GM18907 (cell line): ENCODE data around the gene SFXN1.
A peak's percentile ranks its signal among the peaks of the same experiment; 100 is the strongest.
"Not testable (repeated sequence)": the region's sequence is repeated elsewhere in the genome, so short reads cannot be mapped to it uniquely, and the experiment has no call there.

Source experiments
- ATAC-seq: cut with Tn5 transposase; IDR thresholded peaks from one replicate; pipeline ENCODE4 v1.9.1; 2021; ENCODE audit warnings: mild to moderate bottlenecking, moderate library complexity; ENCODE audit not compliant: unreplicated experiment

Gene SFXN1

GRCh38 chr5:175478384-175479124 lies at the start of gene SFXN1:
Gene SFXN1, plus strand, starts transcription at chr5:175478560. Its CDS starts 13,544 bp downstream, at chr5:175492104.
- peak; percentile 92 for ATAC-seq

- no peak for ATAC-seq
Measured at GRCh38 chr5:175434800-175435199, 43.6 kb upstream of the SFXN1 start.

- ATAC-seq: no peak
Measured at GRCh38 chr5:175436359-175436758, 42.0 kb upstream of the SFXN1 start.

- ATAC-seq: no peak
Measured at GRCh38 chr5:175438234-175438857, 40.0 kb upstream of the SFXN1 start.

GRCh38 chr5:175443514-175444059 lies 34.8 kb upstream of the SFXN1 start:
- ATAC-seq: no peak

- no peak for ATAC-seq
Measured at GRCh38 chr5:175444060-175444904, 34.1 kb upstream of the SFXN1 start, which contains the start of gene DRD1. Gene DRD1, minus strand, starts transcription at chr5:175444182. Its CDS starts 1,083 bp downstream, at chr5:175443099.

GRCh38 chr5:175444905-175445456 lies 33.4 kb upstream of the SFXN1 start:
- ATAC-seq: no peak

- not testable (repeated sequence) for ATAC-seq
Measured at GRCh38 chr5:175446378-175446777, 32.0 kb upstream of the SFXN1 start.

- no peak for ATAC-seq
Measured at GRCh38 chr5:175447571-175447970, 30.8 kb upstream of the SFXN1 start.

- no peak for ATAC-seq
Measured at GRCh38 chr5:175448276-175448675, 30.1 kb upstream of the SFXN1 start.

GRCh38 chr5:175452166-175452565 lies 26.2 kb upstream of the SFXN1 start:
- ATAC-seq: no peak

GRCh38 chr5:175454338-175454737 lies 24.0 kb upstream of the SFXN1 start:
- ATAC-seq: not testable (repeated sequence)

GRCh38 chr5:175456105-175456742 lies 22.1 kb upstream of the SFXN1 start:
- no peak for ATAC-seq

- ATAC-seq: peak; percentile 95
Measured at GRCh38 chr5:175457466-175457865, 20.9 kb upstream of the SFXN1 start.

GRCh38 chr5:175460126-175460525 lies 18.2 kb upstream of the SFXN1 start:
- no peak for ATAC-seq

- ATAC-seq: no peak
Measured at GRCh38 chr5:175460552-175460951, 17.8 kb upstream of the SFXN1 start.

- ATAC-seq: no peak
Measured at GRCh38 chr5:175461370-175461769, 17.0 kb upstream of the SFXN1 start.

- ATAC-seq: no peak
Measured at GRCh38 chr5:175463641-175464040, 14.7 kb upstream of the SFXN1 start.

- peak; percentile 95 for ATAC-seq
Measured at GRCh38 chr5:175464074-175464941, 14.1 kb upstream of the SFXN1 start.

- ATAC-seq: no peak
Measured at GRCh38 chr5:175464942-175465233, 13.5 kb upstream of the SFXN1 start.
